CD8-positive, alpha-beta memory T cell (primary cell): ENCODE results near the gene SRSF2. TPM values are rescaled to one million over a fixed set of nuclear protein-coding genes. Genes with fewer than 3 reads are reported as not detected.
"Not testable (repeated sequence)": the region's sequence is repeated elsewhere in the genome, so short reads cannot be mapped to it uniquely, and the experiment has no call there.

ENCODE experiments used
- CTCF ChIA-PET: fragments of 350-600 bp; sonication (Branson Sonifier 250); formaldehyde crosslinking; loops from one replicate; lab custom pipeline; 2021; ENCODE audit warnings: antibody characterized with exemption; lab: Charles Lee
- POLR2A ChIA-PET: fragments of 350-600 bp; sonication (Branson Sonifier 250); formaldehyde crosslinking; loops from one replicate; lab custom pipeline; 2021; ENCODE audit warnings: antibody characterized with exemption; lab: Charles Lee
- DNase-seq, 5 donors: peaks; one replicate each; pipeline versions ENCODE4 v3.0.0 to v3.0.0-alpha.2; 2020 to 2022; ENCODE audit warnings: mixed read lengths in 1 of 5
- H3K27ac ChIP-seq: one replicate; pipeline ENCODE4 v1.7.0; 2013; ENCODE audit warnings: low read depth, mild to moderate bottlenecking, low read length, moderate library complexity
- H3K27me3 ChIP-seq: 2 replicates; pipeline ENCODE4 v1.7.0; 2013; ENCODE audit warnings: low read length, mild to moderate bottlenecking; ENCODE audit not compliant: insufficient read depth, poor library complexity, severe bottlenecking
- H3K36me3 ChIP-seq: 2 replicates; pipeline ENCODE4 v1.7.0; 2013; ENCODE audit warnings: mild to moderate bottlenecking, low read length, moderate library complexity; ENCODE audit not compliant: insufficient read depth
- H3K4me1 ChIP-seq: 2 replicates; pipeline ENCODE4 v1.7.0; 2013; ENCODE audit warnings: mild to moderate bottlenecking, low read length, moderate library complexity; ENCODE audit not compliant: insufficient read depth
- H3K4me3 ChIP-seq: 2 replicates; pipeline ENCODE4 v1.7.0; 2013; ENCODE audit warnings: mild to moderate bottlenecking, low read length
- H3K9me3 ChIP-seq: 2 replicates; pipeline ENCODE4 v1.7.0; 2013; ENCODE audit warnings: mild to moderate bottlenecking, low read length
- H3K27ac Mint-ChIP-seq, 8 donors: one replicate each; pipeline ENCODE4 v1.8.0; 2020 to 2021; ENCODE audit warnings: mixed read lengths in 8 of 8, mild to moderate bottlenecking in 6 of 8, inconsistent platforms in 3 of 8, moderate library complexity in 3 of 8
- H3K27me3 Mint-ChIP-seq, 2 donors: one replicate each; pipeline ENCODE4 v1.8.0; 2020 to 2021; ENCODE audit warnings: mixed read lengths in 2 of 2, mild to moderate bottlenecking in 1 of 2, moderate library complexity in 1 of 2
- H3K36me3 Mint-ChIP-seq, 3 donors: one replicate each; pipeline ENCODE4 v1.8.0; 2020 to 2021; ENCODE audit warnings: mixed read lengths in 3 of 3, inconsistent platforms in 1 of 3, mild to moderate bottlenecking in 1 of 3
- H3K4me1 Mint-ChIP-seq, 3 donors: one replicate each; pipeline ENCODE4 v1.8.0; 2020 to 2021; ENCODE audit warnings: mixed read lengths in 3 of 3, inconsistent platforms in 1 of 3, mild to moderate bottlenecking in 1 of 3
- H3K4me3 Mint-ChIP-seq, 7 donors: one replicate each; pipeline ENCODE4 v1.8.0; 2020 to 2021; ENCODE audit warnings: mixed read lengths in 7 of 7, mild to moderate bottlenecking in 6 of 7, moderate library complexity in 4 of 7, inconsistent platforms in 2 of 7
- H3K9me3 Mint-ChIP-seq, 5 donors: one replicate each; pipeline ENCODE4 v1.8.0; 2020 to 2022; ENCODE audit warnings: mixed read lengths in 5 of 5, mild to moderate bottlenecking in 3 of 5, moderate library complexity in 2 of 5, inconsistent platforms in 1 of 5
- polyA plus RNA-seq: library from polyadenylated mRNA; unstranded; fragments of 300-500 nt; fragmentation: Illumina TruSeq; gene quantifications from one replicate; pipeline ENCODE4 v1.2.3, GENCODE V29; 2021
- total RNA-seq, 2 experiments: library from RNA; stranded (reverse); gene quantifications; one replicate each; pipeline ENCODE4 v1.2.3, GENCODE V29; 2021

Gene SRSF2
- total and polyA plus RNA-seq, 3 experiments from 2014 or later: 111 to 630 (median 626) TPM

DNA sequence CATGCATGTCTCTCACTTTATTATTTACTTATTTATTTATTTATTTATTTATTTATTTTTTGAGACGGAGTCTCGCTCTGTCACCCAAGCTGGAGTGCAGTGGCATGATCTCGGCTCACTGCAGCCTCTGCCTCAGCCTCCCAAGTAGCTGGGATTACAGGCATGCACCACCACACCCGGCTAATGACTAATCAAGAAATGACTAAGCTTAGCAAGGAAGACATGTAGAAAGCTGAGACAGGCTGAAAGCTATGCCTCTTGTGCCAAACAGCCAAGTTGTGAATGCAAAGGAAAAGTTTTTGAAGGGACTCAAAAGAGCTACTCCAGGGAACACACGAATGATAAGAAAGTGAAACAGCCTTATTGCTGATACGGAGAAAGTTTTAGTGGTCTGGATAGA is 8.7 kb upstream of the SRSF2 start:
- H3K27ac ChIP-seq, H3K4me3 Mint-ChIP-seq, H3K4me1 ChIP-seq, POLR2A ChIA-PET, DNase-seq, H3K9me3 Mint-ChIP-seq, CTCF ChIA-PET, H3K27me3 Mint-ChIP-seq, H3K27me3 ChIP-seq, H3K4me3 ChIP-seq, H3K27ac Mint-ChIP-seq, H3K9me3 ChIP-seq: not testable (repeated sequence)
- Mint-ChIP-seq H3K4me1 (peaks cover 6 to 34% (median 16%) of the 10 kb centered on the region in 3 donors), H3K36me3 (peaks cover 0 to 69% (median 23%) of the 10 kb centered on the region in 3 donors)
- H3K36me3 ChIP-seq: peaks cover 26% of the 10 kb centered on the region

DNA sequence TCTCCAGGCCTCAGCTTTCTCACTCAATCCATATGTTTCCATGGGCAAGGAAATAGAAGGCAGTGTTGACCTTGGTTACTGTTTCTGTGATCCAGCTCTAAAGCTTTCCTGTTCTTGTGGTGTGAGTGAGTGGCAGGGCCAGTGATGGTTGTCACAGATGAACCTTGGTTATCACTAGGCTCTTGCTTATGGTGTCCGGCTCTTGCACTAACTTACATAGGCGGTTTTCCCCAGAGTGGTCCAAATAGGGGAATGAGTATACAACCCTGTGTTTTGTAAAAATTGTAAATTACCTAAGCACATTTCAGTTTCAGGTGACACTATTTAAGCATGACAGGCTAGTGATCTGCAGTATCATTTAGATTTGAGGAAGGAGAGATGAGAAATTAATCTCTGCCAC is 7.6 kb upstream of the SRSF2 start:
- Mint-ChIP-seq H3K4me1 (peaks cover 7 to 38% (median 25%) of the 10 kb centered on the region in 3 donors), H3K4me3 (no peak overlapping the region), H3K27me3 (no peaks in the 10 kb centered on the region), H3K9me3 (no peaks in the 10 kb centered on the region), H3K36me3 (peaks cover 0 to 70% (median 21%) of the 10 kb centered on the region in 3 donors), H3K27ac (peak overlapping the region in 1 of 8 donors; percentile 22)
- no peak overlapping the region for H3K4me3 ChIP-seq
- POLR2A ChIA-PET: no interaction called here
- peaks cover 6% of the 10 kb centered on the region for H3K4me1 ChIP-seq
- no peaks in the 10 kb centered on the region for H3K9me3 ChIP-seq
- CTCF ChIA-PET: no interaction called here
- no peak for DNase-seq
- no peak overlapping the region for H3K27ac ChIP-seq
- H3K27me3 ChIP-seq: no peaks in the 10 kb centered on the region
- H3K36me3 ChIP-seq: peaks cover 26% of the 10 kb centered on the region

- Mint-ChIP-seq H3K36me3 (peaks cover 0 to 68% (median 21%) of the 10 kb centered on the region in 3 donors), H3K4me3 (no peak overlapping the region)
These were observed 5.8 kb upstream of the SRSF2 start for GRCh38 chr17:76742958-76743357.

DNA sequence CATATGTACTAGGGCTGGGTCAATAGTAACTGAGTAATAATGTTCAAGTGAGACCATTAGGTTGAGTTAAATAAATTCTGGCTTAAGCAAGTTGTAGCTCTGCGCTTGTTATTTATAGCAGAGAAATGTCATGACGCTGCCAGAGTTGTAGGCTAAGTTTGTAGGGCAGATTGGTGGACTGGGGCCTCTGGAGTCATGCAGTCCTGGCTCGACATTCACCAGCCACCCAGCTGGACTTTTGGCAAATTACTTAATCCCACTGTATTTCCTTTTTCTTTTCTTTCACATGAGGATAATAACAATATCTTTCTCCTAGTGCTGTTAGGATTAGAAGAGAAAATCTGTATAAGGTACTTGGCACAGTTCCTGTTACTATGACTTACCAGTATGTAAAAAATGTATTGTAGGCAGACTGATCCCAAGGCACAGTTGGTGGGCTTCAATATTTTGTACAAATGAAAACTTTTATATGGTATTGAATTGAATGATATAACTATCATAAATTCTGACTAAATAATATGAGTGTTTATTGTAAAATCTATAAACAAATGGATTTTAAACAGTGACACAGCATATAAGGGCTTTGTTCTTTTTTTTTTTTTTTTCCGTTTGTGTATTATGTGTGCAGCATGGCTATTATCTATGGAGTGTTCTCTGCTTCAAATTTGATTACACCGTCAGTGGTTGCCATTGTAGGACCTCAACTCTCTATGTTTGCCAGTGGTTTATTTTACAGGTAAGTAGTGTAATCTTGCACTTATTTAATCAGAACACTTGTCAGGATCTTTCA is 3.4 kb upstream of the SRSF2 start:
- POLR2A ChIA-PET: interaction anchor here (1.0 kb wide), 1 partner anchor 12 kb away, joined by 3 read pairs; no protein-coding TSS in a partner anchor
- CTCF ChIA-PET: interaction anchor here (1.4 to 1.7 kb wide), 2 partner anchors 13 to 32 kb away, joined by 3 to 5 read pairs; no protein-coding TSS in a partner anchor

More at GRCh38 chr17:76742958-76743357, 5.8 kb upstream of the SRSF2 start:
- no peaks in the 10 kb centered on the region for H3K9me3 Mint-ChIP-seq
- Histone ChIP-seq H3K27ac (no peak overlapping the region), H3K27me3 (no peaks in the 10 kb centered on the region), H3K36me3 (peaks cover 26% of the 10 kb centered on the region), H3K9me3 (no peaks in the 10 kb centered on the region), H3K4me1 (peaks cover 22% of the 10 kb centered on the region), H3K4me3 (no peak overlapping the region)
- POLR2A ChIA-PET: interaction anchor here (0.5 to 0.6 kb wide), 2 partner anchors 25 to 39 kb away, joined by 3 to 4 read pairs; no protein-coding TSS in a partner anchor
- H3K4me1 Mint-ChIP-seq: peaks cover 20 to 55% (median 43%) of the 10 kb centered on the region in 3 donors
- CTCF ChIA-PET: interaction anchor here (0.8 to 1.0 kb wide), 2 partner anchors 10 to 16 kb away, joined by 3 read pairs; no protein-coding TSS in a partner anchor
- H3K27ac Mint-ChIP-seq: no peak overlapping the region
- H3K27me3 Mint-ChIP-seq: no peaks in the 10 kb centered on the region
- DNase-seq: no peak

GRCh38 chr17:76739568-76740115 is 2.5 kb upstream of the SRSF2 start:
- not testable (repeated sequence) for H3K27me3 Mint-ChIP-seq, H3K27me3 ChIP-seq, H3K9me3 ChIP-seq, DNase-seq, H3K27ac ChIP-seq, H3K9me3 Mint-ChIP-seq, H3K4me3 ChIP-seq
- Histone ChIP-seq H3K4me1 (peaks cover 36% of the 10 kb centered on the region), H3K36me3 (peaks cover 27% of the 10 kb centered on the region)
- ChIA-PET POLR2A (interaction anchor here (0.7 to 1.0 kb wide), 2 partner anchors 13 to 260 kb away, joined by 3 to 4 read pairs; no protein-coding TSS in a partner anchor), CTCF (interaction anchor here (0.8 to 1.7 kb wide), 4 partner anchors 12 to 128 kb away, joined by 3 to 5 read pairs (median 4); partner anchors contain the start of gene MGAT5B)
- Mint-ChIP-seq H3K4me3 (peak overlapping the region in 4 of 7 donors; percentile 7 to 68 (median 15)), H3K36me3 (peaks cover 12 to 68% (median 25%) of the 10 kb centered on the region in 3 donors), H3K4me1 (peaks cover 34 to 52% (median 49%) of the 10 kb centered on the region in 3 donors), H3K27ac (peak overlapping the region in 3 of 8 donors; percentile 55 to 100 (median 72))

More for the DNA sequence above, 3.4 kb upstream of the SRSF2 start:
- Histone ChIP-seq H3K9me3 (no peaks in the 10 kb centered on the region), H3K4me3 (no peak overlapping the region), H3K27me3 (no peaks in the 10 kb centered on the region), H3K27ac (no peak overlapping the region), H3K36me3 (peaks cover 28% of the 10 kb centered on the region), H3K4me1 (peaks cover 27% of the 10 kb centered on the region)
- H3K27me3 Mint-ChIP-seq: no peaks in the 10 kb centered on the region
- H3K4me1 Mint-ChIP-seq: peaks cover 26 to 50% (median 48%) of the 10 kb centered on the region in 3 donors
- peak overlapping the region in 2 of 8 donors; percentile 42 to 100 for H3K27ac Mint-ChIP-seq
- DNase-seq: no peak
- peak overlapping the region in 1 of 7 donors; percentile 45 for H3K4me3 Mint-ChIP-seq
- peaks cover 6 to 68% (median 23%) of the 10 kb centered on the region in 3 donors for H3K36me3 Mint-ChIP-seq
- no peaks in the 10 kb centered on the region for H3K9me3 Mint-ChIP-seq

- H3K4me1 Mint-ChIP-seq: peaks cover 46 to 64% (median 60%) of the 10 kb centered on the region in 3 donors
These were observed 1.3 kb upstream of the SRSF2 start for GRCh38 chr17:76738468-76738850.

GRCh38 chr17:76737676-76738467 is 741 bp upstream of the SRSF2 start, which contains the start of gene MFSD11:
Gene MFSD11, plus strand, starts transcription at chr17:76738119. Its CDS starts 234 bp downstream, at chr17:76738353.
- peak within 1 kb of the TSS; percentile 95 for H3K27ac ChIP-seq
- H3K36me3 Mint-ChIP-seq: peaks cover 24 to 71% (median 34%) of the 10 kb centered on the region in 3 donors
- peaks cover 38% of the 10 kb centered on the region for H3K36me3 ChIP-seq
- peak; percentile 89 to 95 (median 94) for DNase-seq
- peaks cover 54% of the 10 kb centered on the region for H3K4me1 ChIP-seq
- H3K27ac Mint-ChIP-seq: peak within 1 kb of the TSS; percentile 99 to 100 (median 99)
- ChIA-PET CTCF (interaction anchor here (0.8 to 1.6 kb wide), 5 partner anchors 11 to 214 kb away, joined by 3 to 5 read pairs (median 4); partner anchors contain the start of genes METTL23 and MGAT5B), POLR2A (interaction anchor here (0.5 to 5.5 kb wide), 8 partner anchors 11 to 1997 kb away, joined by 3 to 112 read pairs (median 10); partner anchors contain the start of genes JMJD6 and METTL23)
- H3K27me3 Mint-ChIP-seq: no peaks in the 10 kb centered on the region
- no peaks in the 10 kb centered on the region for H3K9me3 ChIP-seq
- peak within 1 kb of the TSS; percentile 94 for H3K4me3 ChIP-seq
- no peaks in the 10 kb centered on the region for H3K9me3 Mint-ChIP-seq
- H3K27me3 ChIP-seq: no peaks in the 10 kb centered on the region
- peak within 1 kb of the TSS; percentile 85 to 97 (median 95) for H3K4me3 Mint-ChIP-seq
- peaks cover 52 to 70% (median 66%) of the 10 kb centered on the region in 3 donors for H3K4me1 Mint-ChIP-seq

More at GRCh38 chr17:76738468-76738850, 1.3 kb upstream of the SRSF2 start:
- Histone ChIP-seq H3K27ac (peak overlapping the region; percentile 95), H3K36me3 (peaks cover 34% of the 10 kb centered on the region), H3K4me1 (peaks cover 48% of the 10 kb centered on the region), H3K27me3 (no peaks in the 10 kb centered on the region), H3K9me3 (no peaks in the 10 kb centered on the region), H3K4me3 (peak overlapping the region; percentile 72)
- H3K9me3 Mint-ChIP-seq: no peaks in the 10 kb centered on the region
- ChIA-PET POLR2A (interaction anchor here (0.5 to 5.5 kb wide), 6 partner anchors 11 to 758 kb away, joined by 3 to 112 read pairs (median 18); partner anchors contain the start of genes JMJD6 and METTL23), CTCF (interaction anchor here (0.8 to 1.6 kb wide), 4 partner anchors 10 to 130 kb away, joined by 3 to 5 read pairs (median 4); partner anchors contain the start of genes METTL23 and MGAT5B)
- H3K27me3 Mint-ChIP-seq: no peaks in the 10 kb centered on the region
- H3K4me3 Mint-ChIP-seq: peak overlapping the region; percentile 85 to 97 (median 95)
- H3K36me3 Mint-ChIP-seq: peaks cover 19 to 69% (median 31%) of the 10 kb centered on the region in 3 donors
- DNase-seq: no peak
- peak overlapping the region; percentile 99 to 100 (median 99) for H3K27ac Mint-ChIP-seq
